Measurements from ENCODE around the gene TSC22D1. TPM values are rescaled to one million over a fixed set of nuclear protein-coding genes. Genes with fewer than 3 reads are reported as not detected.

TSC22D1 gene
- total RNA-seq, 2 experiments from 2014 or later, result 14.6 to 27.7 TPM

DNA sequence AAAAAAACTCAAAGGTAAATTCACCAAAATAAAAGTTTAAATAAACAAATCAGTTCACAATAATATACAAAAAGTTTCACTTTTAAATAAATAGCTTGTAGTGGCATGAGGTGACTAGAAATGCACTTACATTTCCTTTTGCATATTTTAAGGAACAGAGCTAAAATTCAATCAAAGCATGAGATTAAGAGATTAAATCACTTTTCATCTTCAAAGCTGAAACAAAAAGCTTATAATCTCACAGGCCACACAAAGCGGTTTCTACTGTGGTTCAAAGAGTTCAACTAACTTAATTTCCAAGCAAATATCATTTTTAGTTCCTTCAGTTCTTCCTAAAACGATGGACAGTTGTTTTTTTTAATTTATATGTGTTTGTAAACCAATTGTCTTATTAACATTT is 38.9 kb downstream of the TSC22D1 start:
- no TSS peak for BruUV-seq (replicated peaks)
- TF ChIP-seq EZH2phosphoT487 (IDR thresholded peaks at IDR 0.05; ENCODE audit: borderline replicate concordance, low read depth, low read length), result no peak
- TF ChIP-seq, protein P1, sequence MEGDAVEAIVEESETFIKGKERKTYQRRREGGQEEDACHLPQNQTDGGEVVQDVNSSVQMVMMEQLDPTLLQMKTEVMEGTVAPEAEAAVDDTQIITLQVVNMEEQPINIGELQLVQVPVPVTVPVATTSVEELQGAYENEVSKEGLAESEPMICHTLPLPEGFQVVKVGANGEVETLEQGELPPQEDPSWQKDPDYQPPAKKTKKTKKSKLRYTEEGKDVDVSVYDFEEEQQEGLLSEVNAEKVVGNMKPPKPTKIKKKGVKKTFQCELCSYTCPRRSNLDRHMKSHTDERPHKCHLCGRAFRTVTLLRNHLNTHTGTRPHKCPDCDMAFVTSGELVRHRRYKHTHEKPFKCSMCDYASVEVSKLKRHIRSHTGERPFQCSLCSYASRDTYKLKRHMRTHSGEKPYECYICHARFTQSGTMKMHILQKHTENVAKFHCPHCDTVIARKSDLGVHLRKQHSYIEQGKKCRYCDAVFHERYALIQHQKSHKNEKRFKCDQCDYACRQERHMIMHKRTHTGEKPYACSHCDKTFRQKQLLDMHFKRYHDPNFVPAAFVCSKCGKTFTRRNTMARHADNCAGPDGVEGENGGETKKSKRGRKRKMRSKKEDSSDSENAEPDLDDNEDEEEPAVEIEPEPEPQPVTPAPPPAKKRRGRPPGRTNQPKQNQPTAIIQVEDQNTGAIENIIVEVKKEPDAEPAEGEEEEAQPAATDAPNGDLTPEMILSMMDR (conservative IDR thresholded peaks at IDR 0.05; ENCODE audit: low read length), result no peak
- Histone ChIP-seq H3K9me2 (ENCODE audit: insufficient read depth, low read length) (0 out of 2 replicates have a peak, but pooled peaks cover 2% of the 10 kb centered on the region), H3K36me3 (ENCODE audit: insufficient read depth, low read length) (no peaks in the 10 kb centered on the region), H3K4me3 (ENCODE audit: low read depth, low read length, poor library complexity, severe bottlenecking) (no peak overlapping the region), H3K9me3 (ENCODE audit: low read length) (no peaks in the 10 kb centered on the region), H3K4me1 (ENCODE audit: insufficient read depth, low read length, poor library complexity, severe bottlenecking) (no peaks in the 10 kb centered on the region), H2AFZ (ENCODE audit: low read length) (no peak overlapping the region), H3K4me2 (ENCODE audit: low read length) (no peak overlapping the region), H4K20me1 (ENCODE audit: insufficient read depth, low read length) (no peaks in the 10 kb centered on the region), H3K79me2 (ENCODE audit: insufficient read depth, low read depth, low read length) (no peaks in the 10 kb centered on the region), H3K27ac (ENCODE audit: low read depth, low read length, poor library complexity, severe bottlenecking) (no peak overlapping the region)
- no peak for DNase-seq (ENCODE audit: low spot score)
- POLR2A ChIA-PET, result interaction anchor here (0.7 to 1.9 kb wide), 4 partner anchors 13 to 265 kb away, joined by 3 to 5 read pairs (median 4); no protein-coding TSS in a partner anchor
- intact Hi-C loops (cut with micrococcal nuclease; ENCODE audit: unreplicated experiment), result no loop called here
- CTCF ChIA-PET (ENCODE audit: unreplicated experiment), result no interaction called here

DNA sequence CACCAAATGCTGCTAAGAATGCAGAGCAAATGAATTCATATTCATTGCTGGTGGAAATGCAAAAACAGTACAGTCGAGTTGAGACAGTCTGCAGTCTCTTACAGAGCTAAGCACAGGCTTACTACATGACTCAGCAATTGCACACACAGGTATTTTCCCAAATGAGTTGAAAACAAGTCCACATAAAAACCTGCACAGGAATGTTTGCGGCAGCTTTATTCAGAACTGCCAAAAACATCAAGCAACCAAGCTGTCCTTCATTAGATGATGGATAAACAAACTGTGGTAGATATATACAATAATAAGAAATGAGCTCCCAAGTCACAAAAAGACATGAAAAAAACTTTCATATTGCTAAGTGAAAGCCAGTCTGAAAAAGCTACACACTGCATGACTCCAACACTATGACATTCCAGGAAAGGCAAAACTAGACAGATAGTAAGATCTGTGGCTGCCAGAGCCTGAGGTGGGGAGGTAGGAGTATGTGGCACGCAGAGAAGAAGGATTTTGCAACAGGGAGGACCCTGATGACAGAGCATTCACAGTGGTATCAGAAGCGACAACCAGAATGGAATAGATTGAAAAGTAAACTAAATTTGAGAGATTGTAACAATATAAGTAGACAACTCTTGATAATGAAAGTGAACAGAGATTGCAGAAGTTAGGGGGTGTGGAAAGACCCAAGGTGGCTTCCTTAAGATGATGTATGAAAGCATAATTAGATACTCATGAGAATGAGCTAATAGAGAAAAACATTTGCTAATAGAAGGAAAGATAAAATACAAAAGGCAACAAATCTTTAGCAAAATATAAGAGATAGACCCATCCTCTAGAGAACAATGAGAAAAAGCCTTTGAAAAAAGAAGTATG is 52.7 kb downstream of the TSC22D1 start:
- Histone ChIP-seq H3K9me2 (ENCODE audit: insufficient read depth, low read length) (no peaks in the 10 kb centered on the region), H3K4me3 (ENCODE audit: low read depth, low read length, poor library complexity, severe bottlenecking) (no peak overlapping the region), H4K20me1 (ENCODE audit: insufficient read depth, low read length) (no peaks in the 10 kb centered on the region), H3K9me3 (ENCODE audit: low read length) (no peaks in the 10 kb centered on the region), H3K36me3 (ENCODE audit: insufficient read depth, low read length) (no peaks in the 10 kb centered on the region), H3K4me1 (ENCODE audit: insufficient read depth, low read length, poor library complexity, severe bottlenecking) (no peaks in the 10 kb centered on the region), H3K4me2 (ENCODE audit: low read length) (no peak overlapping the region), H3K27ac (ENCODE audit: low read depth, low read length, poor library complexity, severe bottlenecking) (no peak overlapping the region), H3K79me2 (ENCODE audit: insufficient read depth, low read depth, low read length) (no peaks in the 10 kb centered on the region), H2AFZ (ENCODE audit: low read length) (no peak overlapping the region)
- TF ChIP-seq, protein P1 (conservative IDR thresholded peaks at IDR 0.05; ENCODE audit: low read length), result no peak
- TF ChIP-seq EZH2phosphoT487 (IDR thresholded peaks at IDR 0.05; ENCODE audit: borderline replicate concordance, low read depth, low read length), result no peak
- POLR2A ChIA-PET, result interaction anchor here (0.6 to 0.7 kb wide), 2 partner anchors 12 to 16 kb away, joined by 3 read pairs; no protein-coding TSS in a partner anchor
- no peak for DNase-seq (ENCODE audit: low spot score)
- CTCF ChIA-PET (ENCODE audit: unreplicated experiment), result no interaction called here
- BruUV-seq (replicated peaks), result no TSS peak
- intact Hi-C loops (cut with micrococcal nuclease; ENCODE audit: unreplicated experiment), result no loop called here

DNA sequence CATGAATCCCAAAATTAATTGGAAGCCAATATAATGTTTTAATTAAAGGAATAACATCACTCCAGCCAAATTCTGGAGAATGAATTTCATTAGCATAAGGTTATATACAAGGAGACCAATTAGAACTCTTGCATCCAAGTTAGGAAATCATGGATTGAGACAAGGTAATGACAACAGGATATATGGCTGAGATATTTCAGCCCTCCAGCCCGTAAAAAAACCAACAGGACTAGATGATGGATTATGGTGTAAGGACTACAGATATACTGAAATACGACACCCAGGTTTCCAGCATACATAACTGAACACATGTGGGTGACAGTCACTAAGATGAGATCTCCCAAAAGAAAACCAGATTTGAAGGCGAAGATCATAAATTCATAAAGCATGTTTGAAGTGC is 56.5 kb downstream of the TSC22D1 start:
- Histone ChIP-seq H3K9me2 (ENCODE audit: insufficient read depth, low read length) (no peaks in the 10 kb centered on the region), H3K79me2 (ENCODE audit: insufficient read depth, low read depth, low read length) (no peaks in the 10 kb centered on the region), H3K4me3 (ENCODE audit: low read depth, low read length, poor library complexity, severe bottlenecking) (no peak overlapping the region), H4K20me1 (ENCODE audit: insufficient read depth, low read length) (no peaks in the 10 kb centered on the region), H3K4me2 (ENCODE audit: low read length) (no peak overlapping the region), H3K27ac (ENCODE audit: low read depth, low read length, poor library complexity, severe bottlenecking) (no peak overlapping the region), H3K9me3 (ENCODE audit: low read length) (no peaks in the 10 kb centered on the region), H3K36me3 (ENCODE audit: insufficient read depth, low read length) (no peaks in the 10 kb centered on the region), H2AFZ (ENCODE audit: low read length) (no peak overlapping the region), H3K4me1 (ENCODE audit: insufficient read depth, low read length, poor library complexity, severe bottlenecking) (peaks cover 5% of the 10 kb centered on the region)
- CTCF ChIA-PET (ENCODE audit: unreplicated experiment), result no interaction called here
- DNase-seq (ENCODE audit: low spot score), result no peak
- no TSS peak for BruUV-seq (replicated peaks)
- intact Hi-C loops (cut with micrococcal nuclease; ENCODE audit: unreplicated experiment), result no loop called here
- TF ChIP-seq, protein P1 (conservative IDR thresholded peaks at IDR 0.05; ENCODE audit: low read length), result no peak
- TF ChIP-seq EZH2phosphoT487 (IDR thresholded peaks at IDR 0.05; ENCODE audit: borderline replicate concordance, low read depth, low read length), result no peak
- POLR2A ChIA-PET, result no interaction called here
